SU-DHL-6 (cell line): ENCODE results near the gene PFKFB2.

Experiments
- EZH2phosphoT487 ChIP-seq: fragments of 200-600 bp; sonication (generic), shearing (Covaris generic); conservative IDR thresholded peaks from 2 replicates; pipeline ENCODE4 v1.6.1; 2018; ENCODE audit warnings: mild to moderate bottlenecking, antibody characterized with exemption, low read length, moderate library complexity, mixed read lengths
- TF ChIP-seq, protein P1 (sequence below): fragments of 200-600 bp; sonication (generic); IDR thresholded peaks from one replicate; pipeline ENCODE4 v1.5.1; 2017; ENCODE audit warnings: antibody characterized with exemption, mild to moderate bottlenecking, low read length, moderate library complexity; ENCODE audit not compliant: insufficient read depth, poor library complexity, severe bottlenecking

DNA sequence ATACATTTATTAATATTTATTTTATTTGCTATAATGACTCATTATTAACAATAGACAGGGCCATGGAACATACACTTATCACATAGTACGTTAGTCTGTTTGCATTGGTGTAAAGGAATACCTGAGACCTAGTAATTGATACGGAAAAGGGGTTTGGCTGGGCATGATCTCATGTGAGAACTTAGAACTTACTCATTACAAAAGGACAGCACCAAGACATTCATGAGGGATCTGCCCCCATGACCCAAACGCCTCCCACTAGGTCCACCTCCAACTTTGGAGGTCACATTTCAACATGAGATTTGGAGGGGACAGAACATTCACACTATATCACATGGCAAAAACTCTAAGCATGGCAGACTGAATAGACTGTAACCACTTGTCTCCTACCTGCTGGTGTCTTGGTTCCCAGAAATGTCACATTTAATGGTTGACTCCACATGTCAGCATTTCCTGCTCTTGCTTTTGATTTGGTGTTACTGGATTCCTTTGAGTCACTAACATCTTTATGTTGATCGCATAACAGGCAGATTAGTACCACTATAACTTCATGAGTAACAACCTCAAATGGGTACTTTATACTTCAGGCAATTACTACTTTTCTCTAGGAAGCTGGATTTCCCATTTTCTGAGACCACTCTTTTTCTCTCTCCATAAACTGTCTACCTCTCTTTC lies 17.1 kb upstream of the PFKFB2 start:
- TF ChIP-seq, protein P1, sequence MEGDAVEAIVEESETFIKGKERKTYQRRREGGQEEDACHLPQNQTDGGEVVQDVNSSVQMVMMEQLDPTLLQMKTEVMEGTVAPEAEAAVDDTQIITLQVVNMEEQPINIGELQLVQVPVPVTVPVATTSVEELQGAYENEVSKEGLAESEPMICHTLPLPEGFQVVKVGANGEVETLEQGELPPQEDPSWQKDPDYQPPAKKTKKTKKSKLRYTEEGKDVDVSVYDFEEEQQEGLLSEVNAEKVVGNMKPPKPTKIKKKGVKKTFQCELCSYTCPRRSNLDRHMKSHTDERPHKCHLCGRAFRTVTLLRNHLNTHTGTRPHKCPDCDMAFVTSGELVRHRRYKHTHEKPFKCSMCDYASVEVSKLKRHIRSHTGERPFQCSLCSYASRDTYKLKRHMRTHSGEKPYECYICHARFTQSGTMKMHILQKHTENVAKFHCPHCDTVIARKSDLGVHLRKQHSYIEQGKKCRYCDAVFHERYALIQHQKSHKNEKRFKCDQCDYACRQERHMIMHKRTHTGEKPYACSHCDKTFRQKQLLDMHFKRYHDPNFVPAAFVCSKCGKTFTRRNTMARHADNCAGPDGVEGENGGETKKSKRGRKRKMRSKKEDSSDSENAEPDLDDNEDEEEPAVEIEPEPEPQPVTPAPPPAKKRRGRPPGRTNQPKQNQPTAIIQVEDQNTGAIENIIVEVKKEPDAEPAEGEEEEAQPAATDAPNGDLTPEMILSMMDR = no peak
- no peak for TF ChIP-seq EZH2phosphoT487
